HCEC 1CT (cell line): ENCODE measurements around the gene COMMD7.

Source experiments
- DNase-seq: peaks from one replicate; pipeline ENCODE4 v3.0.0-alpha.2; 2017

The COMMD7 gene

GRCh38 chr20:32743237-32744112, at the start of gene COMMD7:
TSS of gene COMMD7 (minus strand) at chr20:32743467. CDS start at chr20:32743391, 76 bp downstream.
- DNase-seq: peak; percentile 49

- no peak for DNase-seq
These were observed 49.6 kb upstream of the COMMD7 start for GRCh38 chr20:32792731-32793458.

- DNase-seq: no peak
These were observed 49.0 kb upstream of the COMMD7 start for GRCh38 chr20:32792316-32792715.

GRCh38 chr20:32790751-32791057, 47.4 kb upstream of the COMMD7 start:
- DNase-seq: no peak

GRCh38 chr20:32789896-32790750, 46.9 kb upstream of the COMMD7 start:
- peak; percentile 52 for DNase-seq

GRCh38 chr20:32787168-32787567, 43.9 kb upstream of the COMMD7 start:
- no peak for DNase-seq

GRCh38 chr20:32786059-32786760, 42.9 kb upstream of the COMMD7 start:
- DNase-seq: no peak

GRCh38 chr20:32784369-32785080, 41.3 kb upstream of the COMMD7 start:
- DNase-seq: no peak

GRCh38 chr20:32780749-32781655, 37.7 kb upstream of the COMMD7 start:
- no peak for DNase-seq

GRCh38 chr20:32780278-32780677, 37.0 kb upstream of the COMMD7 start:
- no peak for DNase-seq

GRCh38 chr20:32779500-32780211, 36.4 kb upstream of the COMMD7 start:
- DNase-seq: no peak

GRCh38 chr20:32777177-32777956, 34.1 kb upstream of the COMMD7 start:
- DNase-seq: no peak

- no peak for DNase-seq
These were observed 32.2 kb upstream of the COMMD7 start for GRCh38 chr20:32775336-32775991.

GRCh38 chr20:32773855-32774254, 30.6 kb upstream of the COMMD7 start:
- no peak for DNase-seq

GRCh38 chr20:32773223-32773622, 30.0 kb upstream of the COMMD7 start:
- DNase-seq: no peak

- DNase-seq: no peak
These were observed 28.8 kb upstream of the COMMD7 start for GRCh38 chr20:32772046-32772445.

GRCh38 chr20:32767418-32768198, 24.3 kb upstream of the COMMD7 start:
- no peak for DNase-seq
